Measurements from ENCODE around the gene CCDC186. TPM values are rescaled to one million over a fixed set of nuclear protein-coding genes. Genes with fewer than 3 reads are reported as not detected.

CCDC186 gene
- polyA plus RNA-seq (2012; ENCODE audit: low read depth, missing spikeins) = 3.5 TPM

DNA sequence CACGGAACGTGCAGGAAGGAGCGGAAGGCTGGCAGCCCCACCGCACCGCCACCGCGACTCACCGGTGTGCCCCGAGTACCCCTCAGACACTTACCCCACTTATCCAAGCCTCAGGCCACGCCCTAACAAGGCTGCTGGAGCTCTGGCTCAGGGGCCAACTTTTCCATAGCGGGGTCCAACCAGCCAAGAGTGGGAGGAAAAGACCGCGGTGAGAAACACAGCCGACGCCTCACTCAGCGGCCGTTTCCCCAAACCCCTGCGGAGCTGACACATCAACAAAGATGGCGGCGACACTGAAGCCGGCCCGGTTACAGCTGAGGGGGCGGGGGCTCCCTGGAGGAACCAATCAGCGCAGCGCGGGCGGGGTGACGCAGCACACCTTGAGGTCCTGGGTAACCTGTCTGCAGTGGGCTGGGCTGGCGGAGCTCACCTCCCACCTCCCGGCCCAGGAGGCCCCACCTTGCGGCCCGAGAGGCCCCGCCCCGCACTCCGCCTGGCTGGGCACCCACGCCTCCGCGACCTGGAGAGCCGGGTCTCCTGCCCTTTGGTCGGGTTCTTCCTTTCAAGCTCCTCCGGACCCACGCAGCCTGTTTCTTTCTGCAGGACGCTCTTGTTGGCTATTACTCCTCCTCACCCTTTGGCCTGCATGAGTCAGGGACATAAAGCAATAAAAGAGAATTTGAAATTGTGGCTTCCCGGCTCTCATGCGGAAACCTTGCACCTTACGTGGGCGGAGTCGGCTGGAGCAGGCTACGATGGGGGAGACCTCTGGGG, at the start of gene CCDC186:
TSS of gene CCDC186 (minus strand) at position 283 of the 774 bp plus-strand sequence. CDS start 10,935 bp downstream, outside the sequence.
- peak; percentile 90 for DNase-seq (ENCODE audit: insufficient read length, low spot score)
- TF ChIP-seq PAX5 (IDR thresholded peaks at IDR 0.05; ENCODE audit: insufficient read depth, low read length, severe bottlenecking) = no peak
- peak; percentile 83 for TF ChIP-seq POLR2A (IDR thresholded peaks at IDR 0.05; ENCODE audit: low read depth, low read length)
- TF ChIP-seq POLR2AphosphoS5 (IDR thresholded peaks at IDR 0.05; ENCODE audit: low read depth, low read length) = peak; percentile 81; the same call in 1 of the 2 replicates
- TF ChIP-seq SPI1 (IDR thresholded peaks at IDR 0.05; ENCODE audit: low read depth, low read length) = 0 out of 2 replicates have a peak, but pooled peaks have one; percentile 1
- peak; percentile 67; the same call in 1 of the 2 replicates for TF ChIP-seq TAF1 (IDR thresholded peaks at IDR 0.05; ENCODE audit: low read depth, low read length)
- no peak for TF ChIP-seq POU2F2 (IDR thresholded peaks at IDR 0.05; ENCODE audit: low read depth, low read length)
- peak; percentile 99 for FAIRE-seq

DNA sequence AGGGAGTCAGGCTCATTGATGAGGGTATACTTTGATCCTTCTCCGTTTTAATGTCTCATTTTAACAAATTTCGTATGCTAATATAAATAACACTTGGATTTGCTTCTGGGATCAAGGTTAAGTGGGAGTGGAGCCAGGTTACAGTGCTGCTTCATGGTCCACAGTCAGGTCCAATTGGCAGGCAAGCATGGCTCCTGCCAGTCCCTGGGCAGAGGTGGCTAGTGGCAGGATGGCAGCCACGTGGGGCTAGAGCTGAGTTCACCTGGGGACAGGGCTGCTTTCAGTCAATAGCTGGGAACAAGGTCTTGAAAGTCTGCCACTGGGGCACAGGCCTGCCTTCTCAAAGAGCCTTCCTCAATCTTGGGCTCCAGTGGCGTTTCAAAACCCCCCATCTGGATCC, 49.1 kb upstream of the CCDC186 start:
- DNase-seq (ENCODE audit: insufficient read length, low spot score) (no peak), FAIRE-seq (no peak)
- no peak for TF ChIP-seq TAF1 (IDR thresholded peaks at IDR 0.05; ENCODE audit: low read depth, low read length)
- no peak for TF ChIP-seq POLR2A (IDR thresholded peaks at IDR 0.05; ENCODE audit: low read depth, low read length)
- TF ChIP-seq PAX5 (IDR thresholded peaks at IDR 0.05; ENCODE audit: insufficient read depth, low read length, severe bottlenecking) = no peak

DNA sequence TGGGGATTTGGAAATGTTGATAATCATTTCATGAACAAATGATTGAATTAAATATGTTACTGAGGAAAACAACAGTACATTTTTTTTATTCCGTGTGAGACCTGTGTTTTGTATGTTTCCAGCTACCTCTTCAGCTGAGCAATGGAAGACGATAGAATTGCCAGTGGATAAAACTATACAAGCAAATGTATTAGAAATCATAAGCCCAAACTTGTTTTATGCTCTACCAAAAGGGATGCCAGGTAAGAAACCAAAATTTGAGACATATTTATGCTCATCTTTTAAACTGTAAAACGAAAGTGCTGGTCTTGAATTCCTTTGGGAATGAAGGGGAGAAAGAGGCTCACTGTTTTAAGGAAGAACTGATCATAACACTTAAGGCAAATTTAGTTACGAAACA, 47.2 kb upstream of the CCDC186 start:
- TF ChIP-seq POLR2A (IDR thresholded peaks at IDR 0.05; ENCODE audit: low read depth, low read length) (no peak), SPI1 (IDR thresholded peaks at IDR 0.05; ENCODE audit: low read depth, low read length) (no peak), TAF1 (IDR thresholded peaks at IDR 0.05; ENCODE audit: low read depth, low read length) (no peak), POU2F2 (IDR thresholded peaks at IDR 0.05; ENCODE audit: low read depth, low read length) (no peak), POLR2AphosphoS5 (IDR thresholded peaks at IDR 0.05; ENCODE audit: low read depth, low read length) (no peak), PAX5 (IDR thresholded peaks at IDR 0.05; ENCODE audit: insufficient read depth, low read length, severe bottlenecking) (no peak)
- DNase-seq (ENCODE audit: insufficient read length, low spot score) (no peak), FAIRE-seq (no peak)

DNA sequence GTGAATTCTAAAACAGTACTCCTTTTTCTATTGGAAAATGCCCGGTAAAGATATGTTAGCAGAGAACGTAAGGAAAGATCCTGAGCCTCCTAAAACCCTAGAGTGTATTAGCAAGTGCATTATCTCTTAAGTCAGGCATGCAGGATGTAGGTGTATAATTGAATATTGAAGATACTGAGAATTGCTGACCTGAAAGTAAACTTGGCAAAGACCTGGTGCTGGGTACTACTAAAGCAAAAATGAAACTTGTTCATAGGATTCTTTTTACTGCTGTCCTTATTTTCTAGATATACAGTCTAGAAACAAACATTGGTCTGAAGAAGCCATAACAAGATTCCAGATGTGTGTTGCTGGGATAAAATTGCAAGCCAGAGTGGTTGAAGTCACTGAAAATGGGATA, 46.3 kb upstream of the CCDC186 start:
- TF ChIP-seq PAX5 (IDR thresholded peaks at IDR 0.05; ENCODE audit: insufficient read depth, low read length, severe bottlenecking) (no peak), POLR2AphosphoS5 (IDR thresholded peaks at IDR 0.05; ENCODE audit: low read depth, low read length) (no peak), POU2F2 (IDR thresholded peaks at IDR 0.05; ENCODE audit: low read depth, low read length) (no peak), SPI1 (IDR thresholded peaks at IDR 0.05; ENCODE audit: low read depth, low read length) (no peak), POLR2A (IDR thresholded peaks at IDR 0.05; ENCODE audit: low read depth, low read length) (no peak), TAF1 (IDR thresholded peaks at IDR 0.05; ENCODE audit: low read depth, low read length) (no peak)
- no peak for DNase-seq (ENCODE audit: insufficient read length, low spot score)
- FAIRE-seq = no peak

DNA sequence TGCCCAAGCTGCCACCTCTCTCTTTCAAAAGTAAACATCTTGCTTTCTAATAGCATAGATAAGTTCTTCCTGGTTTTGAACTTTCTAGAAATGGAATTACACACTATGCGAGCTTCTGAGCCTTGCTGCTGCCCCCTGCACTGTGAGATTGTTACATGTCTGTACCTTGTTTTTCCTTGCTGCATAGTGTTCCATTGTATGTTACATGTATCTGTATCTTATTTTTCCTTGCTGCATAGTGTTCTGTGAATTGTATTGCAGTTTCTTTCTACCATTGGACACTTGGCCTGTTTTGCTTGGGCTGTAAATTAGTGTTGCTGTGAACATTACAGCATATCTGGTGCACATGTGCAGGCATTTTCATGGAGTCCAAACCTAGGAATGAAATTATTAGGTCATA, 41.0 kb upstream of the CCDC186 start:
- FAIRE-seq = no peak
- DNase-seq (ENCODE audit: insufficient read length, low spot score) = no peak
- TF ChIP-seq SPI1 (IDR thresholded peaks at IDR 0.05; ENCODE audit: low read depth, low read length) = no peak
- no peak for TF ChIP-seq TAF1 (IDR thresholded peaks at IDR 0.05; ENCODE audit: low read depth, low read length)
- TF ChIP-seq POLR2AphosphoS5 (IDR thresholded peaks at IDR 0.05; ENCODE audit: low read depth, low read length) = no peak
- no peak for TF ChIP-seq PAX5 (IDR thresholded peaks at IDR 0.05; ENCODE audit: insufficient read depth, low read length, severe bottlenecking)
- no peak for TF ChIP-seq POLR2A (IDR thresholded peaks at IDR 0.05; ENCODE audit: low read depth, low read length)
- TF ChIP-seq POU2F2 (IDR thresholded peaks at IDR 0.05; ENCODE audit: low read depth, low read length) = no peak

DNA sequence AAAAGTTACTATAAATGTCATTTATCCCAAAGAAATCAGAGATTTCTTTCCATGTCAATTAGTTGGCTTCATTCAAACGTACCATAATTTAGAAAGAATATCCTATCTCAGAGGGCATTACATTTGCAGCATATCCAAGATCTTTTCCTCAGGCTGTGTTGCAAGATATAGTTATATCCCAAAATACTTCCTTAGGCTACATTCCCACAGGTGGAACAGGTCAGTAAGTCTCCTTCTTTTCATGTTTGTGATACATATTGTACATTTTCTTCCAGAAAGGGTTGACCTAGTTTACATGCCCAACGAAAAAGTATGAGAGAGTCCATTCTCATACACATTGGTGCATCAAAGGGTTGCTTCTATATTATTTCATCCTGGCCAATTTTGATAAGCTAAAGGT, 38.1 kb upstream of the CCDC186 start:
- TF ChIP-seq POLR2AphosphoS5 (IDR thresholded peaks at IDR 0.05; ENCODE audit: low read depth, low read length) = no peak
- DNase-seq (ENCODE audit: insufficient read length, low spot score) = no peak
- no peak for FAIRE-seq

DNA sequence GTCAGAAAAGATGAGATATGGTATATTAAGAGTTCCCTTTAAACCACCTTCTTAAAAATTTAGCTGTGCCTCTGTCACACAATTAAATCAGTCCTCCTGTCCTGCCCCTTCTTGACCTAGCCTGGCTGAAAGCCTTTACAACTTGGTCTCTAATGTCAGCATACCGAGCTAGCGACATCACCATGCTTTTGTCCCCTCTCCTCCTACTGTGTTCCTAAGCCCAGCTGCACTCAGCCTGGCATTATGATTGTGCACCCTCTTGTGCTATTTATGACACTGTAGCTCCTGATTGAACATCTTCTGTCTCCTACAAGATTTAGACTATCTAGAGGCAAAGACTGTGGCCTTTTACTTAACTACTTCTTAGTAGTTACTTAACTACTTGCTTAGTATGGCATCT, 34.3 kb upstream of the CCDC186 start:
- DNase-seq (ENCODE audit: insufficient read length, low spot score) (no peak), FAIRE-seq (no peak)
- no peak for TF ChIP-seq SPI1 (IDR thresholded peaks at IDR 0.05; ENCODE audit: low read depth, low read length)
- TF ChIP-seq TAF1 (IDR thresholded peaks at IDR 0.05; ENCODE audit: low read depth, low read length) = no peak
- no peak for TF ChIP-seq POLR2A (IDR thresholded peaks at IDR 0.05; ENCODE audit: low read depth, low read length)
- no peak for TF ChIP-seq PAX5 (IDR thresholded peaks at IDR 0.05; ENCODE audit: insufficient read depth, low read length, severe bottlenecking)
- no peak for TF ChIP-seq POLR2AphosphoS5 (IDR thresholded peaks at IDR 0.05; ENCODE audit: low read depth, low read length)
- no peak for TF ChIP-seq POU2F2 (IDR thresholded peaks at IDR 0.05; ENCODE audit: low read depth, low read length)

DNA sequence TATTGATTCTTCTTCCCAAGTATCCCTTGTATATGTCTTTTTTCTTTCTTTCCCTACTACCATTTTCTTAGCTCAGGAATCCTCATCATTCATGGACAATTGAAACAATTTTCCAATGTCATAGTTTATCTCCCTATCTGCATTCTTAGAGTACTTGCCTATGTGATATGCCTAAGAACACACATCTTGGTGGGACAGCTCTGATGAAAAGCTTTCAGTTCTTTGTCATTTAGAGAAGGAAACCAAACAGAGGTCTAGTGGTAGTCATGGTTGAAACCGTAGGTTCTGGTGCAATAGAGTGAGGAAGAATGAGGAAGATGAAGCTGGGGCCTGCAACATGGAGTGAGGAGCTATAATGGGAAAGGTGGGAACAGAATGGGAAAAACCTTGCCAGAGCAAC, 33.3 kb upstream of the CCDC186 start:
- TF ChIP-seq TAF1 (IDR thresholded peaks at IDR 0.05; ENCODE audit: low read depth, low read length) (no peak), PAX5 (IDR thresholded peaks at IDR 0.05; ENCODE audit: insufficient read depth, low read length, severe bottlenecking) (no peak), POU2F2 (IDR thresholded peaks at IDR 0.05; ENCODE audit: low read depth, low read length) (no peak), POLR2A (IDR thresholded peaks at IDR 0.05; ENCODE audit: low read depth, low read length) (no peak), POLR2AphosphoS5 (IDR thresholded peaks at IDR 0.05; ENCODE audit: low read depth, low read length) (no peak)
- no peak for FAIRE-seq
- no peak for DNase-seq (ENCODE audit: insufficient read length, low spot score)

DNA sequence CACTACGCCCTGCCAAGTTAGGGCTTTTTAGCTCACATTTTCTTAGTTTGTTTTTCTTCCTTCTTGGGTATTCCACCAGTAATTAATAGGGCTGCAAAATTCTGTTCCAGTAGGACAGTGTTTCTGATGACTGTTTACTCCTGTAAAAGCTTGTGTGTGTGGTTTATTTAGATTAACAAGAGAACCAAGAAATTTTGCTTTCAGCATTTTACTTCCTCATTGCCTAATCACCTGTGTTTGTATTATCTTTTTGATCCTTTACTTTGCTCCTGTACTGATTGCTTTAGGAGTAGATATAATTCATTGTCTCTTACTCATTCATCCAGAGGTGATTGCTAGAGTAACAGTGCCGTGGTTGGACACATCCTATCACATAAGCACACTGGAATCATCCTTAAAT, 32.9 kb upstream of the CCDC186 start:
- DNase-seq (ENCODE audit: insufficient read length, low spot score) = no peak
- FAIRE-seq = no peak
- TF ChIP-seq SPI1 (IDR thresholded peaks at IDR 0.05; ENCODE audit: low read depth, low read length) = no peak
- TF ChIP-seq POLR2A (IDR thresholded peaks at IDR 0.05; ENCODE audit: low read depth, low read length) = no peak
- no peak for TF ChIP-seq POU2F2 (IDR thresholded peaks at IDR 0.05; ENCODE audit: low read depth, low read length)
- no peak for TF ChIP-seq TAF1 (IDR thresholded peaks at IDR 0.05; ENCODE audit: low read depth, low read length)
- no peak for TF ChIP-seq POLR2AphosphoS5 (IDR thresholded peaks at IDR 0.05; ENCODE audit: low read depth, low read length)

DNA sequence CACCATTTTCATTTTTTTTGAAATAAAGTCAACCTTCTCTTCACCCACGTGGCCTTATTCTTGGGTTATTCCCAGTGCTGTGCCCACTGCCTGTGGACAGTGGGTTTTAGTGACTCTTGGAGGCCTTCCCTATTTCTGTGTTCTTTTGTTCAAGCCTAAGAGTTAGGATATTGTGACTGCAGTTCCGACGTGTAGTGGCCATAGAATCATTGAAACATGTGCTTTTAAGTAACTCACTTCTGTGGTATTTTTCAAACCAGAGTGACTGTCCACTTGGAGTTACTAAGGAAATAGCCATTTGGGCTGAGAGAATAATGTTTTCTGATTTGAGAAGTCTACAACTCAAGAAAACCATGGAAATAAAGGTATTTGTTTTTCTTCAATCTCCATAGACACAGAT, 28.8 kb upstream of the CCDC186 start:
- DNase-seq (ENCODE audit: insufficient read length, low spot score) = no peak

More for the DNA sequence above, 28.8 kb upstream of the CCDC186 start:
- FAIRE-seq = no peak
- TF ChIP-seq POLR2AphosphoS5 (IDR thresholded peaks at IDR 0.05; ENCODE audit: low read depth, low read length) (no peak), SPI1 (IDR thresholded peaks at IDR 0.05; ENCODE audit: low read depth, low read length) (no peak), PAX5 (IDR thresholded peaks at IDR 0.05; ENCODE audit: insufficient read depth, low read length, severe bottlenecking) (no peak), TAF1 (IDR thresholded peaks at IDR 0.05; ENCODE audit: low read depth, low read length) (no peak), POU2F2 (IDR thresholded peaks at IDR 0.05; ENCODE audit: low read depth, low read length) (no peak), POLR2A (IDR thresholded peaks at IDR 0.05; ENCODE audit: low read depth, low read length) (no peak)

Data from GM12891 (cell line).